GM19239 (cell line): ENCODE measurements around the gene GZMA.
"Not testable (repeated sequence)": the region's sequence is repeated elsewhere in the genome, so short reads cannot be mapped to it uniquely, and the experiment has no call there.

Experiments
- DNase-seq: peaks from one replicate; pipeline ENCODE4 v3.0.0; 2011; ENCODE audit warnings: low spot score; ENCODE audit not compliant: insufficient read length
- FAIRE-seq: peaks from 2 replicates; lab custom pipeline; 2011; peaks lifted over from hg19 to GRCh38; lab: Jason Lieb, UNC

The GZMA gene

DNA sequence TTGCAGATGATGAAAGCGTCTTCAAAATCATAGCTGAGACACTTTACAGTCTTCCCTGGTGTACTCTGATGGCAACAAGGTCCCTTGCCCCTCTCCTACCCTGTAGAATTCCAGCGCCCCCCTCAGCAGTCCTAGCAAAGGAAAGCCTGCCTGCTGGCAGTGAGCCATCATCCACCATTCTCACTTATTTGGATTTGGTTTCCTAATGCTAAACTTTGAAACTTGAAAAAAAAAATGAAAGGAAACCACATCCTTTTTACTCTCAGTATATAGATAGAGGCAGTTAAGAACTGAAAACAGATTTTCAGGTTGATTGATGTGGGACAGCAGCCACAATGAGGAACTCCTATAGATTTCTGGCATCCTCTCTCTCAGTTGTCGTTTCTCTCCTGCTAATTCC, at the start of gene GZMA:
Gene GZMA (plus strand): TSS at position 299 of the 400 bp plus-strand sequence. CDS start 37 bp downstream, at position 336.
- DNase-seq = no peak
- FAIRE-seq = no peak

DNA sequence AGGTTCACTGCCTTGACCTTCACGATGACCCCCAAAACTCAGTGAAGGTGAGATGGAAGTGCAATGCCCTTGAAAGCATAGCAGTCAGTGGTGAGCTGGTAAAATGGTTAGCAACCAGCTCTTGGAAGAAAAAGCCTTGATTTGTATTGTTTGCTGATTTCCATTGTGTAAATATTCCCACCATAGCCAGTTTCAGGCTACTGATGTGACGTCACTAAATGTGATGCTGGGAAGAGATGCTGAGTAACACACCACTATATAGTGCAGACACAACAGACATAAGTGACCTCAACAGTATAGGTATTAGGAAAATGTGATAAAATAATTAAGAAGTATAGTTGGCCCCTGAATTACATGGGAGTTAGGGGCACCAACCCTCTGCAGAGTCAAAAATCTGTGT, 47.3 kb upstream of the GZMA start:
- no peak for FAIRE-seq
- no peak for DNase-seq

DNA sequence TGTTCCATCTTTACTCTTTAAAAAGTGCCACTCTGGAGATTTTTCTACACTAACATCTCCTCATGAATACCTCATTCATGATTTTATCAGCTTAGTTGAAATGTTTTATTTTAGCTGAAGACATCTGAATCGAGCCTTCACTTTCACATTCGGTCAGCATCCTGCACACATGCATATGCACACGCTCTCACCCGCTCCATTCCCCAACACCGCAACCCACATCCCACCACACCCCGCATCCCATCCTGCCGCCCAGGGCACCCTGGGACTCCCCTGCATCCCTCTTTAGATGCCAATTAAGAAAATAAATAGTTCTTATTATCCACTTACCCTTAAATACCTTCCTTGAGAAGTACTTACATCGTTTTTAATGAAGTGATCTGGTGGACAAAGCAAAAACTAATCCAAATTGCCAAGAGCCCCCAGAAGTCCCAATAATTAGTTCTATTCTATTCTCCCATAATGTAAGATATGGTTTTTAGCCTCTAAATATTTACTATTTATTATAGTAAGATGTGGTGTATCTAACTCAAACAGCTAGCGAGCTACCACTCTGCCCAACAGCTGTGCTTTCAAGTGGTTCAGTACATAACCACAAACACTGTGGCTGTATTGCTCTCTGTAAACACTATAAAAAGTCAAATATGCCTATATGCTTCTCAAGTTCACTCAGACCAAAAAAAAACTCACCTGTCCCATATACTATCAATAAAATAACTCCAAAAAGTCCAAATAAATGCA, 40.2 kb upstream of the GZMA start:
- DNase-seq (no peak), FAIRE-seq (no peak)

DNA sequence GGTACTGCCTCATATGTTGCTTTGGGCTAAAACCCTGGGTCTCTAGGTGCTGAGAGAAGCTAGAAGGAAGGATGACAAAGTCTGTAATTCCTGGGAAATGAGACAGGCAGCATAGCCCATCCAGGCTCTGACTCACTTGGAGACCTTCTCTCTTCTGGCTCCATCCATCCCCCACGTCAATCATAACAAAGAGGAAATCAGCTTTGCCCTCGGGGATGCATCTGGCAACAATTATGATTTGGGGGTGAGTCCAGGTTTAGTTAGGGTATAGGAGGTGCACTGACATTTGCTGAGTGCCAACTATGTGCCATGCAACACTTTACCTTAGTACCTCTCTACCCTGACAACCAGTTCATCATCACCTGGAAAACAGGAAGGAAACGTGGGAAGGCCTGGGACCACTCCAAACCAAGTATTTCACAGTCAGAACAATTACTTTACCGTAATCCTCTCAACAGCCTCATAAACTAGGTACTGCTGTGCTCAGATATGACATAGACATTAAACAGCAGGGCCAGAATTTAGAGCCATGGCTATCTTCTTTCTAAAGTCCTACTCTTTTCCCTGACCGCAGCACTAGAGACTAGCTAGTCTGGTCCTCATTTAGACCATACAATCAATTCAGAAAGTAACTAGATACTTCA, 39.1 kb upstream of the GZMA start:
- FAIRE-seq (no peak), DNase-seq (no peak)

DNA sequence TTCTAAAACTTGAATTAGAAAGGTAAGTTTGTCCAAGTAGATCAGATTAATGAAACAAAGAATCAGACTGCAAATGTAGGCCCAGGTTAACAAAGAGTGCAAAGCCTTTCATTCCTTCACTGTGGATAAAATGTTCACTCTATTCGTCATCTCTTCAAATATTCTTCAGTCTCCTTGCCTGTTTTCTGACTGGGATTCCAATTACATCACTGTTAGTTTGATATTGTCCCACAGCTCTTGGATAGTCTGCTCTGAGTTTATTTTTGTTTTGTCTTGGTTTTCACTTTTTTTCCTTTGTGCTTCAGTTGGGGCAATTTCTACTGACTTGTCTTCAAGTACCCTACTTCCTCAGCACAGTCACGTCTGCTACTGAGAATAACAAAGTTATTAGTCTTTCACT, 38.5 kb upstream of the GZMA start:
- no peak for FAIRE-seq
- DNase-seq = no peak

DNA sequence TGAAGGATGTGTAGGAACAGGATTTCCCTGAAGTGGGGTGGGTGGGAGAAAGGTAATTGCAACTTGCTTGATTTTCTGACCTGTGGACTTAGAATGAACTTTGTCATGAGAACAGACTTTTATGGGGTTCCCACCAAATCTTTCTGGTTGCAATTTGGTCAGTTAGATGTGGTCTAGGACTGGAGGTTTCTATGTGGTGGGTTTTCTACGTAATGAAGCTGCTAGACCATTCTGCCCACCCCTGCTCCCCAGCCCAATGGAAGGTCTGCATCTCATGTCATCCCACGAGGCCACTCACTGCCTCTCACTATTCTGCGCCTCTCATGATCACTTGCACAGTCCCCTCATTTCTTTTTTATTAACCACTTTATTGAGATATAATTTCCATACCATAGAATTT, 37.9 kb upstream of the GZMA start:
- no peak for DNase-seq
- no peak for FAIRE-seq

DNA sequence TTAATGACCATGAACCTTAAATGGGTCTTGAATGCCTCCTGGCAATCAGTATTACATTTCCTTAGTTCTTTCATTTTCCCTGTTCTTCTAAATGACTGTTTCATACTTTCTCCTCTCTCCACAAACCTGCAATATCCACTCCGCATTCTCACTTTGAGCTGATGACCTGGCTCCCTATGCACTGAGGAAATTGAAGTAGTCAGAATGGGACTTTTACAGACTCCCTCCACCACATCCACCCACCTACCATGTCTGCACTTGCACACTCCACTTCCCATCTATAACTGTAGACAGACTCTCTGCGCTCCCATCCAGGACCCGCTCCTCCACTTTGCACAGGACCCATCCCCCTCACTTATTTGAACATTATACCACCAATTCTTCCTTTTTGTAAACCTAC, 36.2 kb upstream of the GZMA start:
- FAIRE-seq = no peak

DNA sequence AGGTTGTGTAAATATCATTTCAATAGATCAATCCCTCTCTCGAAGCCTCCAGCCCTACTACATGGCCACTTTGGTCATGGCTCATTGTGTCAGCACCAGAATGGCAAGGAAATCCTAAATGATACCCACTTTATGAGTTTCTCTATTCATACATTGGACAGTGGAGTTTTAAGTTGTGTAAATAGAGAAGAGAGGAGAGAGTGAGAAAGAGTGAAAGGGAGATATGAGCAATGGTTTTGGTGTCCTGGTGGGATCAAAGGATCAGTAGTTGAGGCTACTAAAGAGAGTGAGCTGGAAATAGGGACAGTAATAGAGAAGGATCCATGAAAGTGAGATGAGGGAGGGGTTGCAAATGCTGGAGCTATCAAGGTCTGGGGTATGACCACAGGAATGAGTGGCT, 31.5 kb upstream of the GZMA start:
- DNase-seq = no peak
- no peak for FAIRE-seq

More for the DNA sequence above, 36.2 kb upstream of the GZMA start:
- no peak for DNase-seq

DNA sequence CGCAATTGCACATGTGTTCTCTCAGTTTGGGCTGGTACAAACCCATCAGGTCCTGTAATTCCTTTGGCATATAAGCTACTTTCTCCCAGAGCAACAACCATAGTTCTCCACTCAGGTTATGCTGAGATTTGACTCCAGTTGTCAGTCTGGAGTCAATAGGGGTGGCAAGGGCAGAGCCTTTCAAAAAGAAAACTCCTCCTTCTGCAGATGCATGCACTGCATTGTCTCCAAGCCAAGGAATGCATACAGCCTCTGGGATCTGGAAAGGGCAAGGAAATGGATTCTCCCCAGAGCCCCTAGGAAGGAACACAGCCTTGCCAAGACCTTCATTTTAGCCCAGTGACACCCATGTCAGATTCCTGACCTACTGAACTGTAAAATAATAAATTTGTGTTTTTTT, 31.0 kb upstream of the GZMA start:
- FAIRE-seq = no peak

DNA sequence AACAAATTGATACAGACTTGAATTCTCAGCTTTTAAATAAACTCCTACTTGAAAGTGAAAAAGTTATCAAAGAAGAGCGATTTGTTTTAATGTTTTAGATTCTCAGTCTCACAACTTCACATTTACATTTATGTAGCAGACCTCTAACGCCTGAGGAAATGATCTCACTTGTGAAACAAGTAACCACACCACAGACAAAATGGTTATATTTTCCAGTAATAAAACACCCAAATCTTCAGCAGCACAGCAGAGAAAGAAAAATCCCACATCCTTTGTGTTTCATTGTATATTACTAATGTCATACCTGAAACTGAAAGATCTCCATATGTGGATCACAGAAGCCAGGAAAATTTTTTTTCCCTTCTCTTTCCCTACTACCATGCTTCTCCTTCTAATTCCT, 29.8 kb upstream of the GZMA start:
- no peak for FAIRE-seq
- DNase-seq = no peak

More for the DNA sequence above, 31.0 kb upstream of the GZMA start:
- no peak for DNase-seq

DNA sequence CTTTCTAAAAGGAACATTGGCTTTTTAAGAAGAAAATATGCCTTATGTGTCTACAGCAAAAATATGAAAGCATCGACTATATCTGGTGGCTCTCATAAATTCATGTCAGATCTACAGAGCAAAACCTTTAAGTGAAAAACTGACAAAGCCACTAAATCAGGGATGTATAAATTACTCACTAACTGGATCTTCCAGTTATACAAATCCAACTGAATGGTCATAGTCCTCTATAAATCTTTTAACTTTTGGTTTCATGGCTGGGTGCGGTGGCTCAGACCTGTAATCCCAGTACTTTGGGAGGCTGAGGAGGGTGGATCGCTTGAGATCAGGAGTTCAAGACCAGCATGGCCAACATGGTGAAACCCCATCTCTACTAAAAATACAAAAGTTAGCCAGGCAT, 29.2 kb upstream of the GZMA start:
- DNase-seq (no peak), FAIRE-seq (no peak)

DNA sequence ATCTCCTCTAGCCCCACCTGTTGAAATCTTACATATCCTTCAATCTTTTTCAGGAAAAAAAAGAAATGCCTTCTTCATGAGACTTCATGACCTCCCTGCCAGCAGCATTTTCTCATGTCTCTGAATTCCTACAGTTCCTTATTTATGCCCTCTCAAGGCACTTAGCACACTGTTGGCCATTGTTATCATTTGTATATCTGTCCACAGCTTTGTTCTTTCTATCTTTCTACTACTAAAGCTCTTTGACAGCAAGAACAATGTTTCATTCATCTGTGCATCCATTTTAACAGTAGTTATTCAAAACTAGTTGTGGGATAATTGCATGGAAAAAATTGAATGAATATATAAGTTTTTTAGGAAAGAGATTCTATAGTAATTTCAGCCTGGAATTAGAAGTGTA, 20.9 kb upstream of the GZMA start:
- FAIRE-seq (no peak), DNase-seq (no peak)

DNA sequence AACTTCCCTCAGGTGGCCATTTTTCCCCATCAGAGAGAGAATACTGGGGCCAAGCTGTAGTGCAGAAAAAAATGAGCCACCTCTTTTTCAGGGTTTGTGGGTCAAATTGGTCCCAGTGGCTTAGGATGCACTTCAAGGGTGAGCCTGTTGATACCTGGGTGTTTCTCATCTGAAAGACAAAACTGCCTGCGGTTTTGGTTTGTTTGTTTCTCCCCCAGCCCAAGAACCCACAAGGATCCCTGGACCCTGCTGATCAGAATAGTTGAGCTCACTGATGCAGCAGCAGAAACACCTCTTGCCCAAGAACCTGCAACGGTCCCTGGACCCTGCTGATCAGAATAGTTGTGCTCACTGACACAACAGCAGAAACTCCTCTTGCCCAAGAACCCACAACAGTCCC, 13.1 kb upstream of the GZMA start:
- DNase-seq = not testable (repeated sequence)

DNA sequence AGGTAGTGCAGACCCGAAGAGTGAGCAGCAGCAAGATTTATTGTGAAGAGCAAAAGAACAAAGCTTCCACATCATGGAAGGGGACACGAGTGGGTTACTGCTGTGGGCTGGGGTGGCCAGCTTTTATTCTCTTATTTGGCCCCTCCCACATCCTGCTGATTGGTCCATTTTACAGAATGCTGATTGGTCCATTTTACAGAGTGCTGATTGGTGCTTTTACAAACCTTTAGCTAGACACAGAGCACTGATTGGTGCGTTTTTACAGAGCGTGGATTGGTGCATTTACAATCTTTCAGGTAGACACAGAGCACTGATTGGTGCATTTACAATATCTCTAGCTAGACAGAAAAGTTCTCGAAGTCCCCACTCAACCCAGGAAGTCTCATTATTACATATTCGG, 11.4 kb upstream of the GZMA start:
- FAIRE-seq, DNase-seq: not testable (repeated sequence)

More for the DNA sequence above, 13.1 kb upstream of the GZMA start:
- FAIRE-seq = not testable (repeated sequence)

DNA sequence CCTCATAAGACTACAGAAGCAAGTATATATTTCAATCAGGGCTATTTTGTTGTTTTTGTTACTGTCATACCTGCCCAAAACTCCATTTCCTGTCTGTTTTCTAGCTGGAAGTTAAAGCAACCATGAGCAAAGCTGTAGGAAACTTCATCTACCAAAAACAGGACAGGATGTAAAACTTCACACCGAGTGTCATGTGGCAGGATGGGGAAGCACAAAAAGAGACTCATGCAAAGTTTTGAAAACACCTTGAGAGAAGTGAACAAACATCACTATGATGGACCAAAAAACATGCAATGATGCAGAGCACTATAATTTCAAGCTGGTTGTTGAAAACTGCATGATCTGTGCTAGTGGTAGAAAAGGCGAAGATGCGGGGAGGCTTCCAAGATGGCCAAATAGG, 6.3 kb upstream of the GZMA start:
- no peak for FAIRE-seq

DNA sequence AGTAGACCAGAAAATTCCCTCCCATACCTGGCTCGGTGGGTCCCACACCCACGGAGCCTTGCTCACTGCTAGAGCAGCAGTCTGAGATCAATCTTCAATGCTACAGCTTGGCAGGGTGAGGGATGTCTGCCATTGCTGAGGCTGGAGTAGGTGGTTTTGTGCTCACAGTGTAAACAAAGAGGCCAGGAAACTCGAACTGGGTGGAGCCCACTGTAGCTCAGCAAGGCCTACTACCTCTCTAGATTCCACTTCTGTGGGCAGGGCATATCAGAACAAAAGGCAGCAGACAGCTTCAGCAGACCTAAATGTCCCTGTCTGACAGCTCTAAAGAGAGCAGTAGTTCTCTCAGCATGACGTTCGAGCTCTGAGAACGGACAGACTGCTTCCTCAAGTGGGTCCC, 5.6 kb upstream of the GZMA start:
- DNase-seq = no peak
- FAIRE-seq = no peak

More for the DNA sequence above, 6.3 kb upstream of the GZMA start:
- DNase-seq = no peak

DNA sequence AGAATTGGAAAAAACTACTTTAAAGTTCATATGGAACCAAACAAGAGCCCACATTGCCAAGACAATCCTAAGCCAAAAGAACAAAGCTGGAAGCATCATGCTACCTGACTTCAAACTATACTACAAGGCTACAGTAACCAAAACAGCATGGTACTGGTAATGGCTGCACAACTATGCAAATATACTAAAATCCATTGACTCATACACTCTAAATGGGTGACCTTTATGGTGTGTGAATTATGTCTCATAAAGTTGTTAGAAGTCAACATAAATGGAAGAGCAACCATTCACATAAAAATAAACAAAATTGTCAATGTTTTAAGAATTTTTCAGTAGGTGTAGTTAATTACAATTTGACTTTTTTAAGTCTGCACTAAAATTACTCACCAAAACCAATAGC, 1.3 kb upstream of the GZMA start:
- not testable (repeated sequence) for FAIRE-seq, DNase-seq

DNA sequence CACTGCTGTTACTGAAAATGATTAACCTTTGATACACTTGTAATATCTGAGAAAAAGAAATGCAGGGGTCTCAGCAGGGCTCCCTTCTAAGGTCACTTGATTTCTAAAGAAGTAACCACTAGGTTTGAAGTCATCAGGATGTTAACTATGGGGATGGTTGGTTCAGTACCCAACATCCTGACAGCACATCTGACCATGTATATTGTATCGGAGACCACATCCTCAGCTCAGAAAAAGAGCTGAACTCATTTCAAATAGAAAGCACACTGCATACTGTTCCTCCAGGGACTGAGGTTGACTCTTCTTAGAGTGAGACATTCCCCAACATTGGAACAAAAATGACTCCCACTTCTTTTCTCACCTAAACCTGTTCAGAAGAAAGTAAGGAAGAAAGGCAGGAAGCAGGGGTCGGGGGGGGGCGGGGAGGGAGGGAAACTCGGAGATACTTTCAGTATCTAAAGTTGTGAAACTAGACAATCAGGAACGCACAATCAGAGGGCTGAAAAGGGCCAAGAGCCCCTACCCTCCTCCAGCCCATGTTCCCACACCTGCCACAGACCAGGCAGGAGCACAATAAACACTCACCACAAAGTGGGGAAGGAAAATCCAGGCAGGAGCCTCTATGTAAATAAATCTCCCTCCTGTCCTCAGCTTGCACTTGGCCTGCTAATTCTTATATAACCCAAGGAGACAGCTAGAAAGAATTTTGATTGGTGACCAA, 730 bp upstream of the GZMA start:
- no peak for FAIRE-seq

DNA sequence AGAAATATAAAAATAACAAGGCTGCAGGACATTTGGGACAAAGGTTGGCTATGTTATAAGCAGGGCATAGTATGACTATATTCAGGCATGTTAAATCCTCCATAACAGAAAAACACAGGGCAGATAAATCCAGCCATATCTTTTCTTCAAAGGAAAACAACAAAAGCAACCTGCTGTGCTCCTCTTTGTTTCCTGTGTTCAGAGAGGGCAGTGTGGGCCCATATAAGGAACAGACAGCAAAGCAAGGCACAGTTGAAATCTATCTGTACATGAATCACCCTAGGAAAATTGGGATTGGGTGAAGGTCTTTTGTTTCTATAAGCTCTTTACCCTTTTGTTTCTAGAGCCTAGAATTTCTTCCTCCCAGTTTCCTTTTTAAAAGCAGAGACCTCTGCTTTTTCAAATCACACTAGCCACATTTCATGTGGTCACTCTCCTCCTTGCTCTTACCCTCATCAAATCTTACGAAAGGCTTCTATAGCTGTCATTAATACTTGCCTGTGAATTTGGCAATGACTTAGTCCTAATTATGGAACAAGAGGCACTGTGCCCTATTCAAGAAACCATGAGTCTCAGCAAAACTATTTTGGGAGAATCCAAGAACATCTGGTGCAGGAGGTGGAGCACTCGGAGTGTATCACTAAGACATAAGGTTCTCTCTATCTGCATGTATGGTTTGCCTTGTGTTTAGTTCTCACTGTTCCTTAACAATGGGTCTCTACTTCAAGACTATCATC, 1.8 kb downstream of the GZMA start:
- no peak for FAIRE-seq

More for the DNA sequence above, 730 bp upstream of the GZMA start:
- DNase-seq = no peak

DNA sequence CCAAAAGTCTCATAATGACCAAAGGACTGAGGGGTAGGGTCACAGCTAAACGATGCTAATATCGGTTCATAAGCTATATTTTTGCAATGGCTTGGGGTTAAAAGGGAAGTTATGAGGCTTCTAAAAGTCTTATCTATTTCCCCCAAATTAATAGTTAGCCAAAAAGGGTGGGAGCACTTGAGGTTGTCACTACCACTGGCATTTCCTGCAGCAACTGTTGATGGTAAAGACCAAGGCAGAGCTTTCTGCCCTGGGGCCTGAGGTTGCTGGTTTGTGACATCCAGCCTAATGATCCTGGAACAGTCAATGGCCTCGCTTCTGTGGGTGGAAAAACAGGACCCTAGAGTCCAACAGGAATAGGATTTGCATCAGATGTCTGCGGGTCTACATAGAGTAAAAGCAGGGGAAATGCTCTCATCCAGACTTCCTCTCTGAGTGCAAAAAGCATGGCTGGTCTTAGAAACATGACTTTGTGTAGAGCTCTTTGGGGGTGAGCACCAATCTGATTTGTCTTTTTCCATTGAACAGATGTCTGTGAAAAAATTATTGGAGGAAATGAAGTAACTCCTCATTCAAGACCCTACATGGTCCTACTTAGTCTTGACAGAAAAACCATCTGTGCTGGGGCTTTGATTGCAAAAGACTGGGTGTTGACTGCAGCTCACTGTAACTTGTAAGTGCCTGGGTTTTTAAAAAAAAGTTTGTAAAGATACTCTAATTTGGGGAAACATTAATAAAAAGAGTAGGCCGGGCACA, 2.7 kb downstream of the GZMA start:
- no peak for FAIRE-seq
- no peak for DNase-seq

More for the DNA sequence above, 1.8 kb downstream of the GZMA start:
- no peak for DNase-seq
